Measurements from ENCODE around the gene CCDC3.

DNA sequence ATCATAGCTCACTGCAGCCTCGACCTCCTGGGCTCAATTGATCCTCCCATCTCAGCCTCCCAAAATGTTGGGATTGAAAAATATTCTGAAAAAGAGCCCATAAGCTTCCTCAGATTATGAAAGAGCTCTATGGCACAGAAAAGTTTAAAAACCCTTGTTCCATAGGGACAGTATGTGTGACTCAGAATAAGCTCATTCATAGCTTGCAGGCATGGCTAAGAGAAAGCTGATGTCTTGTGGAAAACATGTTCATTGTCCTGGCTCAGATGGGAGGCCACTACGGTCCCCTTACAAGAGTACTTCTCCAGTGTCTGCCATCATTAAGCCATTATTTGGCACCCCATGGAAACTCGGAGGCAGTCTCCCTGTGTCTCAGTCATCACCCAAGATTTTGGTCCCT lies 64.0 kb downstream of the CCDC3 start:
- TF ChIP-seq CTCF (conservative IDR thresholded peaks at IDR 0.05; ENCODE audit: low read depth, low read length) = no peak
- TF ChIP-seq EZH2 (IDR thresholded peaks at IDR 0.05; ENCODE audit: borderline replicate concordance, low read depth, low read length, poor library complexity, severe bottlenecking) = no peak
